H1 (cell line): ENCODE measurements around the gene NR4A3. TPM values are rescaled to one million over a fixed set of nuclear protein-coding genes. Genes with fewer than 3 reads are reported as not detected.
A peak's percentile ranks its signal among the peaks of the same experiment; 100 is the strongest.

Source experiments
- CTCF ChIA-PET: fragments of 300-600 bp; sonication (Branson Sonifier 250); formaldehyde crosslinking; loops from one replicate; lab custom pipeline; 2021; ENCODE audit not compliant: partially characterized antibody; lab: Charles Lee
- POLR2A ChIA-PET: fragments of 300-600 bp; sonication (Branson Sonifier 250); formaldehyde crosslinking; loops from one replicate; lab custom pipeline; 2021; ENCODE audit warnings: inconsistent platforms; ENCODE audit not compliant: partially characterized antibody; lab: Charles Lee
- DNase-seq, 2 experiments: peaks; one replicate each; pipeline versions ENCODE4 v3.0.0 to v3.0.0-alpha.2; 2010 to 2022; ENCODE audit warnings: low spot score in 2 of 2, low read depth in 1 of 2, mixed read lengths in 1 of 2
- FAIRE-seq: peaks from 2 replicates; lab custom pipeline; 2011; peaks lifted over from hg19 to GRCh38; lab: Jason Lieb, UNC
- H2AFZ ChIP-seq: 2 replicates; pipeline ENCODE4 v1.8.1; 2012; ENCODE audit warnings: low read length, inconsistent platforms
- H2AK5ac ChIP-seq: 2 replicates; pipeline ENCODE4 v1.6.1; 2013; ENCODE audit warnings: low read depth, low read length
- H2BK120ac ChIP-seq: replicated peaks from 2 replicates; pipeline ENCODE3; 2013; ENCODE audit warnings: low read depth, low read length, inconsistent platforms
- H2BK12ac ChIP-seq: 2 replicates; pipeline ENCODE4 v1.6.1; 2013; ENCODE audit warnings: low read depth, low read length
- H2BK15ac ChIP-seq: 2 replicates; pipeline ENCODE4 v1.6.1; 2013; ENCODE audit warnings: low read length
- H2BK20ac ChIP-seq: 2 replicates; pipeline ENCODE4 v1.6.1; 2013; ENCODE audit warnings: low read length
- H2BK5ac ChIP-seq: 2 replicates; pipeline ENCODE4 v1.6.1; 2013; ENCODE audit warnings: low read depth, low read length
- H3K14ac ChIP-seq: 2 replicates; pipeline ENCODE4 v1.6.1; 2013; ENCODE audit warnings: inconsistent platforms; ENCODE audit not compliant: insufficient read length
- H3K18ac ChIP-seq: 2 replicates; pipeline ENCODE4 v1.6.1; 2013; ENCODE audit warnings: low read length; ENCODE audit errors: extremely low read depth
- H3K23ac ChIP-seq: 2 replicates; pipeline ENCODE4 v1.6.1; 2013; ENCODE audit warnings: inconsistent platforms; ENCODE audit not compliant: insufficient read length
- H3K23me2 ChIP-seq: 2 replicates; pipeline ENCODE4 v1.6.1; 2013; ENCODE audit warnings: low read depth, low read length
- H3K27ac ChIP-seq: 2 replicates; pipeline ENCODE4 v1.6.1; 2011; ENCODE audit warnings: low read depth, low read length, inconsistent platforms
- H3K27me3 ChIP-seq, 4 experiments: replicated peaks in 1 of 4; 1 replicate in 1 of 4; 2 replicates in 3 of 4; pipeline versions ENCODE4 v1.6.1 to v1.8.1; 2011 to 2013; ENCODE audit warnings: low read length in 3 of 4, mild to moderate bottlenecking in 3 of 4, inconsistent platforms in 2 of 4, mixed read lengths in 2 of 4, moderate library complexity in 1 of 4; ENCODE audit not compliant: control insufficient read depth in 3 of 4, insufficient read depth in 3 of 4; ENCODE audit errors: extremely low read depth in 1 of 4
- H3K36me3 ChIP-seq, 4 experiments: 2 replicates each; pipeline versions ENCODE4 v1.6.1 to v1.8.1; 2011 to 2013; ENCODE audit warnings: mild to moderate bottlenecking in 4 of 4, low read length in 3 of 4, moderate library complexity in 2 of 4, control low read depth in 1 of 4, inconsistent platforms in 1 of 4; ENCODE audit not compliant: insufficient read depth in 4 of 4, control insufficient read depth in 2 of 4
- H3K4ac ChIP-seq: replicated peaks from 2 replicates; pipeline ENCODE3; 2013; ENCODE audit warnings: low read length, low read depth, mixed read lengths, inconsistent platforms; ENCODE audit not compliant: insufficient read length
- H3K4me1 ChIP-seq, 4 experiments: replicated peaks in 1 of 4; 1 replicate in 1 of 4; 2 replicates in 3 of 4; pipeline versions ENCODE4 v1.6.1 to v1.8.1; 2011 to 2013; ENCODE audit warnings: low read length in 3 of 4, inconsistent platforms in 2 of 4, mixed read lengths in 1 of 4; ENCODE audit not compliant: insufficient read depth in 4 of 4, control insufficient read depth in 3 of 4
- H3K4me2 ChIP-seq, 2 experiments: 2 replicates each; pipeline versions ENCODE4 v1.6.1 to v1.8.1; 2011 to 2013; ENCODE audit warnings: low read depth in 2 of 2, low read length in 2 of 2, control low read depth in 1 of 2, inconsistent platforms in 1 of 2, mild to moderate bottlenecking in 1 of 2; ENCODE audit not compliant: insufficient read depth in 1 of 2
- H3K4me3 ChIP-seq, 4 experiments: fragments of 200-600, 300-600 bp in 1 of 4; sonication (generic), shearing (Covaris generic), sonication (Bioruptor Twin) in 1 of 4; 2 replicates each; pipeline versions ENCODE4 v1.5.1 to v1.8.1; 2011 to 2016; ENCODE audit warnings: low read length in 4 of 4, low read depth in 3 of 4, control low read depth in 2 of 4, inconsistent platforms in 2 of 4, mild to moderate bottlenecking in 2 of 4, mixed read lengths in 1 of 4, moderate library complexity in 1 of 4; ENCODE audit not compliant: insufficient read depth in 2 of 4; ENCODE audit errors: extremely low read depth in 1 of 4
- H3K56ac ChIP-seq: replicated peaks from 2 replicates; pipeline ENCODE3; 2013; ENCODE audit warnings: low read depth, mild to moderate bottlenecking, mixed read lengths, low read length, inconsistent platforms; ENCODE audit not compliant: insufficient read length
- H3K79me1 ChIP-seq: 2 replicates; pipeline ENCODE4 v1.6.1; 2013; ENCODE audit warnings: low read depth, low read length, control low read depth
- H3K79me2 ChIP-seq, 2 experiments: 2 replicates each; pipeline versions ENCODE4 v1.6.1 to v1.8.1; 2012 to 2013; ENCODE audit warnings: low read length in 2 of 2, mild to moderate bottlenecking in 2 of 2, inconsistent platforms in 1 of 2; ENCODE audit not compliant: insufficient read depth in 2 of 2, control insufficient read depth in 1 of 2
- H3K9ac ChIP-seq, 4 experiments: replicated peaks in 1 of 4; 1 replicate in 1 of 4; 2 replicates in 3 of 4; pipeline versions ENCODE4 v1.6.1 to v1.8.1; 2011 to 2013; ENCODE audit warnings: low read depth in 3 of 4, low read length in 3 of 4, control low read depth in 2 of 4, mild to moderate bottlenecking in 2 of 4, moderate library complexity in 2 of 4, inconsistent platforms in 1 of 4; ENCODE audit errors: extremely low read depth in 1 of 4
- H3K9me3 ChIP-seq, 2 experiments: 2 replicates each; pipeline versions ENCODE4 v1.6.1 to v1.8.1; 2012 to 2013; ENCODE audit warnings: mild to moderate bottlenecking in 2 of 2, moderate library complexity in 2 of 2, control low read depth in 1 of 2, inconsistent platforms in 1 of 2, low read depth in 1 of 2, low read length in 1 of 2, mixed read lengths in 1 of 2; ENCODE audit not compliant: insufficient read depth in 2 of 2
- H4K20me1 ChIP-seq, 2 experiments: replicated peaks in 1 of 2; 2 replicates each; pipeline versions ENCODE3 to v1.8.1; 2011 to 2013; ENCODE audit warnings: inconsistent platforms in 2 of 2, low read length in 2 of 2, mild to moderate bottlenecking in 1 of 2; ENCODE audit not compliant: insufficient read depth in 2 of 2, control insufficient read depth in 1 of 2
- H4K5ac ChIP-seq: 2 replicates; pipeline ENCODE4 v1.6.1; 2013; ENCODE audit warnings: low read length, low read depth, mixed read lengths, inconsistent platforms; ENCODE audit not compliant: insufficient read length
- H4K8ac ChIP-seq: 2 replicates; pipeline ENCODE4 v1.8.0; 2013; ENCODE audit warnings: mild to moderate bottlenecking, moderate library complexity, low read length, inconsistent platforms; ENCODE audit not compliant: insufficient read depth; ENCODE audit errors: extremely low read depth
- H4K91ac ChIP-seq: replicated peaks from 2 replicates; pipeline ENCODE3; 2013; ENCODE audit warnings: low read length, mixed read lengths, inconsistent platforms; ENCODE audit not compliant: insufficient read length
- ASH2L ChIP-seq: fragments of 200-600, 300-600 bp; sonication (generic); IDR thresholded peaks from one replicate; pipeline ENCODE4 v1.7.1; 2017; ENCODE audit warnings: low read length
- EP300 ChIP-seq, 2 experiments: IDR thresholded peaks; 1 replicate in 1 of 2; 2 replicates in 1 of 2; pipeline ENCODE4 v1.6.1; 2011 to 2012; ENCODE audit warnings: low read depth in 2 of 2, low read length in 2 of 2, mild to moderate bottlenecking in 2 of 2, borderline replicate concordance in 1 of 2, inconsistent platforms in 1 of 2, moderate library complexity in 1 of 2
- HDAC2 ChIP-seq, 2 experiments: fragments of 300-600 bp in 1 of 2; sonication (generic) in 1 of 2; IDR thresholded peaks; 2 replicates each; pipeline ENCODE4 v1.6.1; 2011 to 2012; ENCODE audit warnings: low read depth in 2 of 2, low read length in 2 of 2, mild to moderate bottlenecking in 2 of 2, moderate library complexity in 2 of 2, borderline replicate concordance in 1 of 2, inconsistent platforms in 1 of 2
- HDAC6 ChIP-seq: IDR thresholded peaks from one replicate; pipeline ENCODE4 v1.7.1; 2012; ENCODE audit warnings: low read depth, mild to moderate bottlenecking, inconsistent platforms, low read length, moderate library complexity
- JUN ChIP-seq: IDR thresholded peaks from 2 replicates; pipeline ENCODE4 v1.6.1; 2011; ENCODE audit warnings: low read depth, mild to moderate bottlenecking, improper control_type of control experiment, low read length
- KDM1A ChIP-seq: fragments of 200-600, 300-600 bp; sonication (generic); IDR thresholded peaks from 2 replicates; pipeline ENCODE4 v1.7.1; 2016; ENCODE audit warnings: mild to moderate bottlenecking, low read length, borderline replicate concordance
- POLR2AphosphoS5 ChIP-seq: IDR thresholded peaks from 2 replicates; pipeline ENCODE4 v1.6.1; 2011; ENCODE audit warnings: low read depth, low read length
- SIN3A ChIP-seq, 2 experiments: IDR thresholded peaks in 1 of 2; conservative IDR thresholded peaks in 1 of 2; 2 replicates each; pipeline ENCODE4 v1.6.1; 2011 to 2012; ENCODE audit warnings: low read length in 2 of 2, improper control_type of control experiment in 1 of 2, low read depth in 1 of 2, mild to moderate bottlenecking in 1 of 2
- TEAD4 ChIP-seq: IDR thresholded peaks from 2 replicates; pipeline ENCODE4 v1.6.1; 2012; ENCODE audit warnings: low read depth, low read length, inconsistent platforms, mixed read lengths
- WGBS, 2 experiments: shearing (Covaris generic) in 1 of 2; methylation state at CpG; one replicate each; pipeline versions ENCODE4 v1.1.6 to v1.1.7; 2013 to 2015; ENCODE audit warnings: low lambda C conversion rate in 2 of 2, mixed read lengths in 2 of 2, inconsistent platforms in 1 of 2, low coverage in 1 of 2, missing lambda C conversion rate in 1 of 2; ENCODE audit not compliant: insufficient replicate concordance in 2 of 2, insufficient coverage in 1 of 2, insufficient read length in 1 of 2; ENCODE audit errors: extremely low coverage in 1 of 2, missing lambda C conversion rate in 1 of 2; 5-methylcytosine and 5-hydroxymethylcytosine counted together
- polyA plus RNA-seq, 7 experiments: library from polyadenylated mRNA; depleted of rRNA in 3 of 7; stranded (reverse) in 5 of 7; unstranded in 2 of 7; fragments of >200 nt in 5 of 7; fragments of 200-250 nt in 2 of 7; gene quantifications; 1 replicate in 5 of 7; 2 replicates in 1 of 7; 4 replicates in 1 of 7; pipeline versions ENCODE4 v1.2.1 to v1.2.3, GENCODE V29; 2011 to 2013; ENCODE audit warnings: missing spikeins in 2 of 7, mixed read lengths in 2 of 7
- total RNA-seq: library from RNA; stranded (reverse); fragmentation: NEBNext Ultra II Directional; extraction: Animal tissue kit (Norgen Biotek cat#: 25700); gene quantifications from 2 replicates; pipeline ENCODE4 v1.2.1, GENCODE V29; 2021

Gene NR4A3
- total and polyA plus RNA-seq, 2 of the 8 experiments (the other 6 are each of a cell fraction or from before 2014, with no cell fraction given): 0.05 to 0.30 TPM

GRCh38 chr9:99822109-99822805 lies 572 bp downstream of the NR4A3 start:
- H2BK12ac ChIP-seq: no peak overlapping the region
- peaks cover 7 to 10% of the 10 kb centered on the region in 2 experiments for H4K20me1 ChIP-seq
- FAIRE-seq (no peak), DNase-seq (peak in 1 of 2 experiments; percentile 84)
- H2BK15ac ChIP-seq: no peak overlapping the region
- no peak overlapping the region; a peak in 1 of 7 replicates for H3K9ac ChIP-seq
- TF ChIP-seq HDAC6: no peak
- TF ChIP-seq KDM1A: peak; percentile 40; the same call in 1 of the 2 replicates
- TF ChIP-seq POLR2AphosphoS5: no peak
- TF ChIP-seq EP300 (IDR thresholded peaks at IDR 0.05; ENCODE audit: borderline replicate concordance in 1 of 2, low read depth in 2 of 2, low read length in 2 of 2): peak in 1 of 2 experiments; percentile 80; a peak in 2 of 3 replicates
- TF ChIP-seq TEAD4: 0 out of 2 replicates have a peak, but pooled peaks have one; percentile 1
- TF ChIP-seq SIN3A (conservative IDR thresholded peaks at IDR 0.05 in 1 of 2, IDR thresholded peaks at IDR 0.05 in 1 of 2; ENCODE audit: low read depth in 1 of 2, low read length in 2 of 2): peak in 1 of 2 experiments; percentile 41; a peak in 1 of 4 replicates
- TF ChIP-seq JUN: no peak
- TF ChIP-seq HDAC2 (IDR thresholded peaks at IDR 0.05; ENCODE audit: borderline replicate concordance in 1 of 2, low read depth in 2 of 2, low read length in 2 of 2): 0 out of 4 replicates have a peak, but pooled peaks of 1 of the 2 experiments have one; percentile 3
- peak; percentile 17 for TF ChIP-seq ASH2L
- H4K5ac ChIP-seq: no peak overlapping the region
- no peak overlapping the region for H3K27ac ChIP-seq
- H3K79me2 ChIP-seq: peaks cover 0 to 6% of the 10 kb centered on the region in 2 experiments; a peak in 1 of 4 replicates
- H3K23ac ChIP-seq: no peak overlapping the region
- no peak overlapping the region for H3K4ac ChIP-seq
- H3K36me3 ChIP-seq: peaks cover 0 to under 1% (median 0%) of the 10 kb centered on the region in 4 experiments; a peak in 1 of 8 replicates
- H2AFZ ChIP-seq: 0 out of 2 replicates have a peak overlapping the region, but pooled peaks have one; percentile 37
- peak overlapping the region; percentile 99 to 100 for H3K4me2 ChIP-seq
- H2AK5ac ChIP-seq: no peak overlapping the region
- H3K27me3 ChIP-seq: peaks cover 43 to 72% (median 67%) of the 10 kb centered on the region in 4 experiments
- H2BK120ac ChIP-seq: no peak overlapping the region
- no peak overlapping the region for H3K18ac ChIP-seq
- no peak overlapping the region for H3K14ac ChIP-seq
- H3K9me3 ChIP-seq: no peaks in the 10 kb centered on the region
- H3K79me1 ChIP-seq: 0 out of 2 replicates have a peak, but pooled peaks cover 3% of the 10 kb centered on the region
- no peak overlapping the region for H3K56ac ChIP-seq
- H4K8ac ChIP-seq: no peak overlapping the region
- no peak overlapping the region for H2BK5ac ChIP-seq
- H3K4me1 ChIP-seq: peaks cover 0 to 29% (median 13%) of the 10 kb centered on the region in 4 experiments; a peak in 6 of 7 replicates
- ChIA-PET CTCF (interaction anchor here (0.5 to 1.4 kb wide), 9 partner anchors 12 to 258 kb away, joined by 3 to 4 read pairs (median 3); no protein-coding TSS in a partner anchor), POLR2A (interaction anchor here (0.6 to 1.4 kb wide), 2 partner anchors 38 to 386 kb away, joined by 3 to 5 read pairs; no protein-coding TSS in a partner anchor)
- H4K91ac ChIP-seq: no peak overlapping the region
- H2BK20ac ChIP-seq: no peak overlapping the region
- peak overlapping the region; percentile 65 to 83 (median 67) for H3K4me3 ChIP-seq
- H3K23me2 ChIP-seq: peaks cover 43% of the 10 kb centered on the region
- 3% methylated on average over 44 of the region's 51 CpGs; no CpG with 5 or more reads in 1 of the 2 experiments for WGBS, 2 experiments
